Hematopoietic multipotent progenitor cell treated with erythropoietin and hydrocortisone succinate and interleukin-3 and kit ligand, for 8 days (in vitro differentiated cells): ENCODE data around the gene PTGDR2.
"Not testable (repeated sequence)": the region's sequence is repeated elsewhere in the genome, so short reads cannot be mapped to it uniquely, and the experiment has no call there.

ENCODE experiments used
- DNase-seq: peaks from one replicate; pipeline ENCODE4 v3.0.0-alpha.2; 2015

Gene PTGDR2

GRCh38 chr11:60840470-60841430, 15.0 kb downstream of the PTGDR2 start:
- DNase-seq: no peak

GRCh38 chr11:60838132-60838531, 17.6 kb downstream of the PTGDR2 start:
- DNase-seq: no peak

DNA sequence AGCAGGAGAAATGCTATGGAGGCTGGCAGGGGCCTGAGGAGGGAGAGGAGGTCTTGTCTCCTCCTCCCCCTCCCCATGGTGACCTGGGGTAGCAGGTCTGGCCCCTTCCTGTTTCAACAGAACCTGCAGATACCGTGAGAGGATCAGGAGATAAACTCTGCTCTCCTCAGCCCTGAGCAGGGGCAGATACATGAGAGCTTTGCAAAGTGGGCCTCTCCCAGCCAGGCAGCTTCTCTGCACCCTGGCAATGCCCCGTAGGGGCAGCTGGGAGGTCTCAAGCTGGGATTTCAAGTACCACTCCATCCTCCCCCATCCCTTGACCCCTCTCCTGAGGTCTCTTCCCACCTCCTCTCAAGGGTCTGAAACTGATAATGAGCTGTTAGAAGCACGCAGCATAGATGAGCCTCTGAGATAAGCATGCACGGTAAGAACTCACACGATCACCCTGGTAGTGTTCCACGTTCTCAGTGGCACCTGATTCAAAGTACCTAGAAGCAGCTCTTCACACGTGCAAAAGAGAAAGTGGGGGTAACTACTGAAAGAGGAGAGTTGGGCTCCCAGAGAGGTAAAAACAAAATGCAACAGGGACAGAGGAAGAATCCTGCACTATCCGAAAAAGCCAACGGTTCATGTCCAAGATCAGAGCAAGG, 18.8 kb downstream of the PTGDR2 start:
- DNase-seq: no peak

- DNase-seq: no peak
Observed at GRCh38 chr11:60835534-60835846, 20.3 kb downstream of the PTGDR2 start.

DNA sequence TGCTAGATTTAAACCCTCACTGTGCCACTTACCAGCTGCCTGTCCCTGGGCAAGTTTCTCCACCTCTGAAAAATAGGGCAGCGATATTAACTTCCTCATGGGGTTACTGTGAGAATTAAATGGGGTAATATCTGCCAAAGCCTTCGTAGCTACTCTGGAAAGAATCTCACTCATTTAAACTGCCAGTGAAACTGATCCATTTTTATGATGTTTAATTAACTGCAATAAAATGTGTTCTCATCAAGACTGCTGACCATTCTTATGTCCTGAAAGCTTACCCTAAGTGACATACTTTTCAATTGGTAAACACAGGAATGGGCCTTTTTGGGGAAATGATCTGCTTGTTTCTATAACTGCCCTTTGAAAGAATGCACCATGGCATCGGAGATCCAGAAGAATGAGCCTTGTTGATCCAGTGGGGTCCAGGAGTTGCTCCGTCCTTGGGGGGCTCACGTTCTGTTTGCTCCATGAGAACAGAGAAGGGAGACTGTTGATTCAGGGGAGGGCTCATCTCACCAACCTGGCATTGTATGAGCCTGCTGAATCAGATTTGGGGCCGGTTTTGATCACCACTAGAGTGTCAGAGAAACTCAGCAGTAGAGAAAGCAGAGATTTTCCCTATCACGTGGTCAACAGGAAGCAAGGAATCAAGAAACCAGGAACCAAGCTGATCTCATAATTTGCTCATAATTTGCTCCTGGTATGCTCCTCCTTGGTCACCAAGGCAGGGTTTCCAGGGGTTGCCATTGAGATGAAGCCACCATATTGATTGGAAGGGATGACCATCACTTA, 20.8 kb downstream of the PTGDR2 start:
- DNase-seq: no peak

- peak; percentile 39 for DNase-seq
Observed at GRCh38 chr11:60831501-60832079, 24.2 kb downstream of the PTGDR2 start.

DNA sequence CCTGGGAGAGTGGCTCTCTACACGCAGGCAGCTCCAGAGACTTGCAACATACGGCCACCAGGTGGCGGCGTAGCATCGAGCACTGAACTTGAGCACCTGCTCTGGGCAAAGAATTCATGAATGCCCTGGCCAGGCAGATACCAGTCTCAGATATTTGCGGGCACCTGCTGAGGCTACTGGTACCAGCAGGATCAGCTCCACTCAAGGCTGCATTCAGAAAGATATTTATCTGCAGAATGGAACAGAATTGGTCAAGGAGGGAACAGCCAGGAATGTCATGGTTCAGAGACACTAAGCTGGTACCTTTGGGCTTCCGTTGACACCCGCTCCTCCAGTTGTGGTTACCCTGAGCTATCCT, 24.6 kb downstream of the PTGDR2 start:
- DNase-seq: peak; percentile 82

GRCh38 chr11:60830478-60831142, 25.1 kb downstream of the PTGDR2 start:
- DNase-seq: no peak

GRCh38 chr11:60825790-60826189, 30.0 kb downstream of the PTGDR2 start:
- no peak for DNase-seq

DNA sequence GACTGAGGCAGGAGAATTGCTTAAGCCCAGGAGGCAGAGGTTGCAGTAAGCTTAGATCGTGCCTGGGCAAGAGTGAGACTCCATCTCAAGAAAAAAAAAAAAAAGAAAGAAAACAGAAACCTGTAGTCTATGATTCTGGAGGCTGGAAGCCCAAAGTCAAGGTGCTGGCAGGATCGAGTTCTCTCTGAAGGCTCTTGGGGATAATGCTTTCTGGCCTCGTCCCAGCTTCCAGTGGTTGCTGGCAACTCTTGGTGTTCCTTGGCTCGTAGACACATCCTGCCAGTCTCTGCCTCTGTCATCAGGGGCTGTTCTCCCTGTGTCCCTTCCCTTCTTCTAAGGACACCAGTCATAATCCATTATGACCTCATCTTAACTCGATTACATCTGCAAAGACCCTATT, 30.6 kb downstream of the PTGDR2 start:
- no peak for DNase-seq

DNA sequence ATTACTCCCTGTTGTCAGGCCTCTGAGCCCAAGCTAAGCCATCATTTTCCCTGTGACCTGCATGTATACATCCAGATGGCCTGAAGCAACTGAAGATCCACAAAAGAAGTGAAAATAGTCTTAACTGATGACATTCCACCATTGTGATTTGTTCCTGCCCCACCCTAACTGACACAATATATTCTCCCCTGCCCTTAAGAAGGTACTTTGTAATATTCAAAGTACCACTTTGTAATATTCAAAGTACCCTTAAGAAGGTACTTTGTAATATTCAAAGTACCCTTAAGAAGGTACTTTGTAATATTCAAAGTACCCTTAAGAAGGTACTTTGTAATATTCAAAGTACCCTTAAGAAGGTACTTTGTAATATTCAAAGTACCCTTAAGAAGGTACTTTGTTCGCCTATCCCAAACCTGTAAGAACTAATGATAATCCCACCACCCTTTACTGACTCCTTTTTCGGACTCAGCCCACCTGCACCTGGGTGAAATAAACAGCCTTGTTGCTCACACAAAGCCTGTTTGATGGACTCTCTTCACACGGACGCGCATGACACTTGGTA, 31.9 kb downstream of the PTGDR2 start:
- DNase-seq: not testable (repeated sequence)

DNA sequence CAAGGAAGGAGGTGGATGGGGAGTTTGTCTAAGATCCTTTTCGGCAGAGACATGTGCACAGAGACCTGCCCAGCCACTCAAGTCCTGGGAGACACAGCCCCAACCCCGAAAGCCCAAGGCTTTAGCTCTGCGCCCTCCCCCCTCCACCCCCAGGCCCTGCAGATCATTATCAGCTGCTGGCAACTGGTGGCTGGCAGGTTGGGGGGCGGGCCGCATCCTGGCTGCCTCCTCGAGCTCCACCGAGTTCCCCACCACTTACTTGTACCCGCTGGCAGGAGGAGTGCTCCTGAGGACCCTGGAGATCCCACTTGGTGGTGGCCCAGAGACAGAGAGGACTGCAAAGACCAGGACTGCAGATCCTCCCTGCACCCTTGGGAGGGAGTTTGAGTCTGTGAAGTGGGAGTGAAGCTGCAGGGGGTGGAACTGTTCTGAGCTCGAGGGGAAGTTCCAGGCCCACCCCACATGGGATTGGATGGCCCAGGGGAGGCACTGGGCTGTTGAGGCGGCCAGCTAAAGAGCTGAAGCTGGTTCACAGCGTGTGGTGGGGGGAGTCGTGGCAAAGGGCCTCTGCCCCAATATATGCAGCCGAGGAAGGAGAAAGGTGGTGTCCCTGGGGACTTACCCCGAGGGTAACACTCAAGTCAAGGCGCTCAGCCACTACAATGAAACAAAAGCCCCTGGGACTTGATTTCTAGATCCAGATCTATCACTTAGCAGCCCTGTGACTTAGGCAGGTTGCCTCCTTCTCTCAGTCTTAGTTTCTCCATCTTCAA, 33.7 kb downstream of the PTGDR2 start:
- DNase-seq: no peak

GRCh38 chr11:60818057-60818456, 37.7 kb downstream of the PTGDR2 start:
- DNase-seq: no peak

- DNase-seq: no peak
Observed at GRCh38 chr11:60816590-60817157, 39.1 kb downstream of the PTGDR2 start.

DNA sequence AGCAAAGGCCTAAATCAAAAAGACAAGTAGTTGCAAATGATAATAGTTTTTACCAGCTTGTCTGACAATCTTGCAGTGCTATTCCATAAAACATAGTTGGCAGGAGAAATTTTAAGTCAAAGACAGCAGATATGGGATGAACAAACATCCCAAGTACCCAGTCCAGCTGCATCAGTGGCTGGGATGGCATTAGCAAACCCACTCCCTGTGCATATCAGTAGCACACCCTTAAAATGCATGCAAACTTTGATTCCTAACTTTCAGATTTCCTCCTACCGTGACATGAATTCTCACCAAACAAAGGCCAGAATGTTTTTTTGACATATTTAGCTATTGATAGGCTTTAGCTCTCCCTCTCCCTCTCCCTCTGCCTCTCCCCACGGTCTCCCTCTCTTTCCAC, 41.6 kb downstream of the PTGDR2 start:
- DNase-seq: no peak

GRCh38 chr11:60813324-60813723, 42.4 kb downstream of the PTGDR2 start:
- no peak for DNase-seq

- DNase-seq: no peak
Observed at GRCh38 chr11:60810569-60810968, 45.2 kb downstream of the PTGDR2 start.

GRCh38 chr11:60810151-60810550, 45.6 kb downstream of the PTGDR2 start:
- DNase-seq: no peak

- no peak for DNase-seq
Observed at GRCh38 chr11:60809691-60810090, 46.1 kb downstream of the PTGDR2 start.

DNA sequence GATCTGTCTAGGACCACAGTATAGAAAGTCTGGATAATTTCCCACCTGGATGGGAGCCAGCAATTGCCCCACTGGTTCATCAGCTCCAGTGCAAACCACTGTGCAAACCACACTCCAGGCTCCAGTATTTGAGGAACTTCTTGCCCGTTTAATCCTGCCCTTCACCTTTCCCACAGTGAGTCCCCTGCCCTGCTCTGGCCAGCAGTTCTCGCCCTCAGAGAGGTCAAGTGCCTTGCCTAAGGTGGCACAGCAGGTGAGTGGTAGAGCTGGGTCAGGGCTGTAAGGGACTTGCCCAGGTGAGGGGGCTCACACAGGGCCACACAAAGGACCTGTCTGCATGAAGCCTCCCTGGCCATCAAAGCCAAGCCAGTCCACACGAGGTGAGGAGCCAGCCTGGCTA, 46.5 kb downstream of the PTGDR2 start:
- no peak for DNase-seq

DNA sequence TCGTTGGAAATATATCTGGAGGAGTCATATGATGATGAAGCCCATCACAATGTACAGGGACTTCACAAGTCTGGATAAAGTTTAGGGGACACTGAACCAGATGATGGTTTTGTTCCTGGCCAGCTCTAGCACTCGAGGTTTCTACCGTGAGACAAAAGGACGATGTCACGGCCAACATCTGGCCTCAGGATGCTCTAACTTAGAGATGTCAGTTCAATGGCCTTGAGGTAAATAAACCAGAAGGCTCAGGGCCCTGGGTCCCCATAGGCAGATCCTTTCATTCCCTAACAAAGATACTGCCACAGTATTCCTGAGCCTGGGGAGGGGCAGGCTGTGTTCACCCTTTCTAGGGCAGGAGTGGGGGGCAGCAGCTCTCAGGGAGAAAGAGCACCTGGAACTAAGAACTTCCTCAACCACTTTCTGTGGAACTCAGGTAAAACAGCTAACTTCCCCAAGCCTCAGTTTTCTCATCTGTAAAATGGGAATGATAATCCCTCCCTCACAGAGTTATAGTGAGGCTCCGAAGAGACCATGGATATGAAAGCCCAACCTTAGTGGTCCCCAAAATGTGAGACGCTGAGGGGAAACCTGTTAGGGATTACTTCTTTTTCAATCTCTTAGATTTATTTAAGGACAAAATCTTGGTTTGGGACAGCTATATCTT, 52.3 kb downstream of the PTGDR2 start:
- no peak for DNase-seq
